ENCODE measurements around the gene MLIP.

The MLIP gene

DNA sequence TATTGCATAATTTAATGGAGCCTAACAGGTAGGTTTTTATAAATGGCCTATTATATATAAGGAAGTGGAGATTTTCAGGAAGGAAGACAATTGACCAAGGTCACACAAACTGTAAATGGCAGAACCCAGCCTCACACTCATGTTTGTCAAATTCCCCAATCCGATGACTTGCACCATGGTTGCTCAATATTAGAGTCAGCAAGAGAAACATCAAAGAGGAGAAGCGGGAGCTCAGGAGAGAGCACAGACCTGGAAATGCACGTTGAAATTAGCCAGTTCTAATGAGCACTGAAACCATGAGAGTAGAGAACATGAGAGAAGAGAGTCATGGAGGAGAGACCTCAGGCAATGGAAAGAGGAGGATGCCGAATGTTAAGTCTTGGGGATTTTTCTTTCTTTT lies 13.5 kb upstream of the MLIP start:
- DNase-seq (ENCODE audit: low read depth in 3 of 3) = no peak

DNA sequence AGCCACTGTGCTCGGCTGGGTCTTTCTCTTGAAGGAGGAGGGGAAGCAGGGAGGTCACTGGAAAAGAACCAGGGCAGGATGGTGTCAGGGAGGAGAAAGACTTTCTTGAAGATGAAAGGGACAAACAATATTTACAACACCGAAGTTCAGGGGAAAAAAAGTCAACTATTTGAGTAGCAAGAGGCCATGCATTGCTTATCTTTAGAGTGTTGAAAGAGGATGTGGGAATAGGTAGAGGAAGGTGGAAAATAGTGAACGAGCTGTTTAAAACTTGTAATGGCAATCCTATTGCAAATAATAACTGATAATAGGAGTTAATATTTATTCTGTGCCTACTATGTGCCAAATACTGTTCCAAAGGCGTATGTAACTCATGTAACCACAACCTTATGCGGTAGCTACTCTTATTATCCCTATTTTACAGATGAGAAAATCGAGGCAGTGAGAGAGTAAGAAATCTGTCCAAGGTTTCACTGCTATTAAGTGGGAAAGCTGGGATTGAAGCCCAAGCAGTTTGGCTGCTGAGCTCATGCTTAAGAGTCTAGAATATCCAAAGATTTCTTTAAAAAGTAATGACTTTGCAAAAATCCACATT lies 12.7 kb upstream of the MLIP start:
- no peak for DNase-seq (ENCODE audit: low read depth in 3 of 3)

DNA sequence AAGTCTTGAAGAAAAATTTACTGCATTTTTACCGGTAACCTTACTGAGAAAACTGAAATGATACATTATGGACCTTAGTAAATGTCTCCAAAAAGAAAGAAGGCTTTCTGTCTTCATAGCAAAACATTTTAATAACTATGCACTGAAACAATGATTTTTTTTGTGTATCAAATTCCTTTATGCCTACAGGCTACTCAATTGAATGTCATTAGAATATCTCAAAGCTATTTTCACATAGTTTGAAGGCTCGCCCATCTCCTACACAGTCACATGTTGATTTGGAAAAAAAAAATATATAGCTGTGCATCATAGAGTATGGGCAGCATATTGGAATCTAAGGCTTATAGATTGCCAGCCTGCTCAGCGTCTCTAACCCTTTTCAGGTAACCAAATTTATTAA lies 12.0 kb upstream of the MLIP start:
- DNase-seq (ENCODE audit: low read depth in 3 of 3) = no peak

DNA sequence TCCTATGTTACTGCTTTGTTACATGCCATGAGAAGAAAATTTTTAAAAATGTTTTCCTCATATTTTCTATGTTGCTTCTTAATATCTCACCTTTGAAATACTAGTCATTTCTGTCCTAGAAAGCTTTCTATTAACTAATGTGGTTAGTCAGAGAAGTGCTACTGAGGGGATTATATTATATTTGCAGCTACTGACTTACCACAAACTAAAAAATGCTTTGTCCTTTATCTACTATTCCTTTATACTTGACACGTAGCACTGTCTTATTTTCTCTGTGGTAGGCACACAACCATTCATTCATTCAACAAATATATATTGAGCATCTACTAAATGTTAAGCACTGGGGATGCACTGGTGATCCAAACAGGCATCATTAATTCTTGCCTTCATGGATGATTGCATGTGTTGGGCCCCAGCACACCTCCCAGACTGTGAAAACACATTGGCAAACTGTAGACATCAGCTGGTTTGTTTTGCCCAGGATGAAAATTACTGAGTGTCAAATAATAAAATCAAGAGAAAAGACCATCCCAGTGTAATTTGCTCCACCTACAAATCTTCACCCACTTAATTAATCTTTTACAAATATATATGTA lies 10.7 kb upstream of the MLIP start:
- DNase-seq (ENCODE audit: low read depth in 3 of 3) = no peak

DNA sequence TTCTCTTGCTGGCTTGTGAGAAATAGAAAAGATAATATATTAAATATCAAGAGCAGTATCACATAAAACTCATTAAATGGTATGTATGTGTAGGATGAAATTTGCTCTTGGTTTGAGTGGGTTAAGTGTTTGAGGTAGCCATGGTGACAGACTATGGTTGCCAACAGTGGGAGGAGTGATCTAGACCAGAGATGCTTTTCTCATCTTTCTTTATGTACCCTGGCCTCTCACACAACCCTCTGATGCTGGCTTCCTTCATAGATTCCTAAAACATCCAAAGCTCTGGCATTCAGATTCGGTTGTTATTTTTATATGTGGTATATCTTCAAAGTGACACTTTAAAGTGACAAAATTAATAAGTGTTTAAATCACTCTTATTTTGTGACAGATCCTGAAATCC lies 9.0 kb upstream of the MLIP start:
- no peak for DNase-seq (ENCODE audit: low read depth in 3 of 3)

DNA sequence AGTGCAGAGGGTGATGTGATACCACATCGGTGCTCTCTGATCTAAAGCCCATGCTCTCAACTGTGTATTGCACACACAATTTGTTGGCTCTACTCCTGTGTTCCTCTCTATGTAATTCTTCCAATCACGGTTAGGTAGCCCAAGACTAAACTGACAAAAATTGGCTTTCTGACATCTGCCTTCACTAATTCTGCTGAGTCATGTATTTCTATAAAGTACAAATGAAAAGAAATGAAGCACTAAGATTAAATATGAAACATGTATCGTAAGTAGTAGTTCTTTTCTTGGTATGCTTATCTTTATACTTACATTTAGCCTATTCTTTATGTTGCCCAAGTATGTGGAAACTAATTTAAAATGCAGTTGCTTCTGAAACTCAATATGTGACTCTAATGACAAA lies 7.7 kb upstream of the MLIP start:
- DNase-seq (ENCODE audit: low read depth in 3 of 3) = no peak

DNA sequence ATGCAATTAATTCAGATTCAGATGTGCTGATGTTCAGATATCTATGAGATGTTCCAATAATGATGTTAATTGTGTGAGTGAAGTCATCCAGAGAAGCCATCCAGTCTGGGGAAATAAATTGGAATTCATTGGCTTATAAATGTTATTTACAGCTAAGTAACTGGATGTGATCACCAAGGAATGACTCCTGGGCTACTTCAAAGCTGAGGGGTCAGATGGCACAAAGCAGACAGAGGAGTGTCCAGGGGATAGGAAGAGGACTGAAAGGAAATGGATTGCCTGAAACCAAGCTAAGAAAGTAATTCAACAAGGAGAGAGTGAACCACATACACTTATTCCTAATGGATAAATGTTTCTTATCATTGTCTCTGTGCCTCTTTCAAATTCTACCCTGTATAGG lies 4.5 kb upstream of the MLIP start:
- DNase-seq (ENCODE audit: low read depth in 3 of 3) = no peak

DNA sequence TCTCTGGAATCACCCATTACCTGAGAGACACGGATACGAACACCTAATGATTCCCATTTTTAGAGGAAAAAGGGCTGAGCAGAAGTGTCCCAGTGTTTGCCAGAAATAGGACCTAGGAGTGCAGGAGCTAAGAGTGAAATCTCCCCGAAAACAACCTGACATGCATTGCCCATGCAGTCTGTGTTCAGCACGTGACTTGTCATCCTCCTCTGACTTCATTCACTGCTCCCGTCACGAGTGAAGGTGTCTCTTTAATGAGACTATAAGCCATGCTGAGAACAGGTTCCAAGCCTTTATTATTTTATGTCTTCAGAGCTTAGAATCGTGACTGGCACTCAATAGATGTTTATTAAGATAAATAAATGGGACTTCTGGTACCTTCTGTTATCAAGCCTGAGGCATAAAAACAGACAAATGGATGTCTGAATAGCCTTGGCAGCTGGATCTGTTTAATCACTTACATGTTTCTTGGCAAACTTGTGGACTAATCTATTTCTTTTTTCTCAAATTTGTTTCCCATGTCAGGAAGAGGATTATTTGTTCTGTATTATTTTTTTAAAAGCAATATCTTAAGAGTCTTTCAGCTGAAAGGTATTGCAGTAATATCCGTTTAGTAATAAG lies 3.7 kb upstream of the MLIP start:
- no peak for DNase-seq (ENCODE audit: low read depth in 3 of 3)

DNA sequence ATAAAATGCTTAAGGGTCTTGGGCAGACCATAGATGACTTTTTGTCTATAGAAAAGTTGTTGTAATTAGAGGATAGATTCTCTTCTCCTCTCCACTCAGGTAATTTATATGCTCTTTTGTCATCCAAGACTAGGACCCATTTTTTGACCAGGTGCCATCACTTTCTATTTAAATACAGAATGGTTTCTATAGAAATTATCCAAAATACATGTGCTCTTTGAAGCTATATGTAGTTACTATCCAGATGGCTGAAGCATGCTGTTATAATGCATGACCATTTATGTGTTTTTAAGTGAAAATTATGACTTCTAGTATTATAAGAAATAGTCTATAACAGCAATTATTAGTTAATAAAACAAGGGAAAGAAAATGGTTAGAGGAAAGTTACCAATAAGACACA lies 3.0 kb upstream of the MLIP start:
- DNase-seq (ENCODE audit: low read depth in 3 of 3) = no peak

DNA sequence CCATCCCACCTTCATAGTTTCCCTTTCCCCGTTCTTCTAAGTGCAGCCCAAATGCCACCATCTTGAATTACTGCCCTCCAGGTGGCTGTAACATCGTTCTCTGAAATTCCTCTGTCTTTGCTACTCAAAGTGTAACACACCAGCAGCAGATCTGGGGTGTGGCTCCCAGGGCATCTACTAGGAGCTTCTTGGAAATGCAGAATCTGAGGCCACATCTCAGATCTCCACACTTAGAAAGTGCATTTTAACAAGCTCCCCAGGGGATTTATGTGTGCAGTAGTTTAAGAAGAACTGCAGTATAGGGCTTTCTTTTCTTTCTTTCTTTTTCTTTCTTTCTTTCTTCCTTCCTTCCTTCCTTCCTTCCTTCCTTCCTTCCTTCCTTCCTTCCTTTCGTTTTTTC lies 1.7 kb upstream of the MLIP start:
- no peak for DNase-seq (ENCODE audit: low read depth in 3 of 3)

DNA sequence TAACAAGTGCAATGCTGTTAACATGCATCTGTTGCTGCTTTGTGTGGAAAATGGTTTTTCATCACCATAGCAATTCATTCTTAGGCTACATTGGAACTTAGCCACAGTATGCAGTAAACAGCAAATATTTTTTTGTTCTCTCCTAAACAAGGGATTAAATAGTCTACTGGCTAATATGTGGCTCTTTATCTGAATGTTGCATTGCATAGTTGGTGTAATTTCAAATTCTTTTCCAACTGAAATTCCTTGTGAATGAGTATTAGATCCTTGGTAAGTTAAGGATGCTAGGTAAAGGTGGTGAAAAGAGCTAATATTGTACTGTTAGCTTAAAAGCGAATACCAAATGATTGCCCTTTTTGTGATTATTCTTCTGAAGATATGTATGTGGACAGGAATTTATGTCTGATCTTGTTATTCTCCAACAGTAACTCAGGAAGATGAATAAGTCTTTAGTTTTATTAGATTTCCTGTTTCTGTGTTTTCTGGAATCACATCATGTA lies 958 bp downstream of the MLIP start:
- no peak for DNase-seq (ENCODE audit: low read depth in 3 of 3)

DNA sequence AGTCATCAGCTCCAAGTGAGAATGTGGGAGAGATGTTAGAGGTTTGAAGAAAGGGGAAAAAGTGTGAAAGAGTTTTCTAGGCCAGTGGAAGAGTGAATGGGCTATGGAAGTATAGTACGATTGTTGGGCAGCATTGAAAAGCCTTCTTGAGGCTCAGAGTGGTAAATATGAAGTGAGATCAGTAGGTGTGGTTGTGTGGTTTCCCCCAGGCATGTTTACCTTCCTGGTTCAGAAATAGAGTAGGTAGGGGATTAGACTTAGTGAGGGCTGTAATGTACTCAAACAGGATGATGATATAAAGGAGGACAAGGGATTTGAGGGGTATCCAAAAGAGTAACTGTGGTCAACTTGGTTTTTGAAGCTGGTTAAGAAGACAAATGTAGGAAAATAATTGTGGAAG lies 3.7 kb downstream of the MLIP start:
- no peak for DNase-seq (ENCODE audit: low read depth in 3 of 3)

DNA sequence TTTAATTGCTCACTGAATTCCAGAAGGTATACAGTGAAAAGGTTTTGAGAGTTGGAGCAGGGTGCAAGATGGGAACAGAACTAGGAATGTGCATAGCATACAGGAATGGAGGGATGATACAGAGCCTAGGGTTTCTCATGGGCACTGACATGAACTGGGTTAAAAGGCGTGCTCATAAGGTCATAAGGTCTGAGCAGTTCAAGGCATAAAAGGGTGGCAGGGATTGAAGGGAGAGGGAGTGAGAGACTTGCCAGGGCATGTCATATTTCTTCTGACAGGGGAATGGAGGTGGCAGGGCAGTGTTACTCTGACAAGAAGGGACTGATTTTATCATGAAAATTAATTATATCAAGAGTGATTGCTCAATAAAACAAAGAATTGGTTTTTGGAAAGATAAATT lies 4.7 kb downstream of the MLIP start:
- DNase-seq (ENCODE audit: low read depth in 3 of 3) = no peak

DNA sequence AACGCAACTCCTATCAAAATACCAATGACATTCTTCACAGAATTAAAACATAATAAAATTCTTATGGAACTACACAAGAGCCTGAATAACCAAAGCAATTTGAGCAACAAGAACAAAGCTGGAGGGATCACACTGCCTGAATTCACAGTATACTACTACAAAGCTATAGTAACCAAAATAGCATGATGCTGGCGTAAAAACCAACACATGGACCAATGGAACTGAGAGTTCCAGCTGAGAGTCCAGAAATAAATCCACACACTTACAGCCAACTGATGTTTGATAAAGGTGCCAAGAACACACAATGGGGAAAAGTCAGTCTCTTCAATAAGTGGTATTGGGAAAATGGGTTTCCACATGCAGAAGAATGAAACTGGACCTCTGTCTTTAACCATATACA lies 6.9 kb downstream of the MLIP start:
- DNase-seq (ENCODE audit: low read depth in 3 of 3) = no peak

DNA sequence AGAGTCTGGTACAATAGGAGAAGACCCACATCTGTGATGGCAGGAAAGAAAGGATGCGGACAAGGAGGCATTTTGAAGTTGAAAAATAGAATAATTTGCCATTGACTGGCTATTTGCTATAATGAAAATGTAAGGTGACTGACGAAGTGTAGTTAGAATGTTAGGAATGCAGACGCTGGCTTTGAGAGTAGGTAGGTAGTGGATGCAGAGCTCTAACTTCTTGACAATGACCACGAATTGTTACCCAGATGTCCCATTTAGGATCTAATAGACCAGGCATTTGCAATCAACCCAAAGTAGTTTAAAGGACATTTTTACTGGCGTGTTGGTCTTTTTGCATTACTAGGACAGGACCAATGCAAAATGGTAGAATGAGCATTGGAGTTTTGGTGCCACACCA lies 14.2 kb downstream of the MLIP start:
- no peak for DNase-seq (ENCODE audit: low read depth in 3 of 3)

DNA sequence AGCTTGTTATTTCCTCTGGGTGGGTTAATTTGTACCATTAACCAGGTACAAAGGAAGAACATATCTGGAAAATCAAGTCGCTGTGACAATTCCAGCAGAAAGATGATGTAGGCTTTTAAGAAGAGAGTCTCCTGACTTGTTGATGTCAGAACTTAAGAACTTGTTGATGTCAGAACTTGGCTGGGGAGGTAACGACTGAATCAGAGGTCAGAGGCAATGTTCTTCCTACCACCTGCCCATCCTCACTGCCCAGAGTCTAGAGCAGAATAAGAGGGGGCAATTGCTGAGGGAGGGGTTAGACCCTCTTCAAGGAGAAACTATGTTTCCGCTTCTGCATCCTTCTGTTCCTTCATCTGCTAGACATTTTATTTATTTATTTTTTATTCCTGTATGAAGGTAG lies 18.9 kb downstream of the MLIP start:
- DNase-seq (ENCODE audit: low read depth in 3 of 3) = no peak

DNA sequence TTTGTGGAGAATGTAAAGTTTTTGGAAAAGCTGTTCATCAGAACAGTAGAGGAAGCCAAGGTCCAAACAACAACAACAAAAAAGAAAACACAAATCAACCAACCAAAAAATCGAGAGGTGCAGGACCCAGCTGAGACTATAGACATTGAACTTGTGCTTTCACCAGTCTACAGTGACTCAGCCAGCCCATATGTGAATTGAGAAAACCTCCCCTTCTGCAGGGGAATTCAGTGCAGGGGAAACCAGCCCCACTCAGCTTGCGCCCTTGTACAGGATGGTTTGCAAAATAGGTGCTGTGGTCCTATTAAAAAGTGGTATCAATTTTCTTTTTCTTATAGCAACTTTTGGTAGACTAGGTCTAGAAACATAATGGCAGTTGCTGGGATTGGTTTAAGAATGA lies 21.3 kb downstream of the MLIP start:
- DNase-seq (ENCODE audit: low read depth in 3 of 3) = no peak

DNA sequence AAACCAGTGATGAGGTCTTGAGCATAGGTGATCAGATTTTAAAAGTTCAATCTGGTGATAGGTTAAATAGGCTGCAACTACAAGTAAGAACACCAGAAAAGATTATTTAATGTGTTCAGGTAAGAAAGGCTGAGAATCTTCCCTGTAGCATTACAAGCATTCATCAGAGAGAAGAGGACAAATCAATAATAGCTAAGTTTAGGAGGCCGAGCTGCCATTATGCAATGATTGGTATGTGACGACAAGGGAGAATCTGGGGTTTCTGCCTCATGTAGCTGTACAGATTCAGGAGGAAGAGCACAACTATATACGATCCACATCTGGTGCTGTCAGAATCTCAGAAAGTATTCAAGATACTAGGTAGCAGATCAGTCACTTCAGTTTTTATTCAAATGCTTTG lies 21.9 kb downstream of the MLIP start:
- DNase-seq (ENCODE audit: low read depth in 3 of 3) = no peak

DNA sequence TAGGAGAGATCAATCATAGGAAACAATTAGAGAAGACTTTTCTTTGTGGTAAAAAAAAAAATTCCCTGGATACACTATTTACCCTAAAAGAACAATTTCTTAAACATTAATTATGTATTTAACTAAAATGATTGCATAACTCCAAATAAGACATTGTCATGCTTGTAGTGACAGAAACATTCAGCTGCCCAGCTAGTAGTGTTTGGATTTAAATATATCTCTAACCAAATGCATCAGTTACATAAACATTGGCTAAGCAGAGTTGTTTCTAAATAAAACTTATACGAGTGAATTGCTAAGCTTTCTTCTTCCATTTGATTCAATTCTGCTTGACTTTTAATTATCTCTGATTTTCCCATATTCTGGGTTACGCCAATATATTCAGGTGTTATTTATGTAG lies 23.7 kb downstream of the MLIP start:
- DNase-seq (ENCODE audit: low read depth in 3 of 3) = no peak

DNA sequence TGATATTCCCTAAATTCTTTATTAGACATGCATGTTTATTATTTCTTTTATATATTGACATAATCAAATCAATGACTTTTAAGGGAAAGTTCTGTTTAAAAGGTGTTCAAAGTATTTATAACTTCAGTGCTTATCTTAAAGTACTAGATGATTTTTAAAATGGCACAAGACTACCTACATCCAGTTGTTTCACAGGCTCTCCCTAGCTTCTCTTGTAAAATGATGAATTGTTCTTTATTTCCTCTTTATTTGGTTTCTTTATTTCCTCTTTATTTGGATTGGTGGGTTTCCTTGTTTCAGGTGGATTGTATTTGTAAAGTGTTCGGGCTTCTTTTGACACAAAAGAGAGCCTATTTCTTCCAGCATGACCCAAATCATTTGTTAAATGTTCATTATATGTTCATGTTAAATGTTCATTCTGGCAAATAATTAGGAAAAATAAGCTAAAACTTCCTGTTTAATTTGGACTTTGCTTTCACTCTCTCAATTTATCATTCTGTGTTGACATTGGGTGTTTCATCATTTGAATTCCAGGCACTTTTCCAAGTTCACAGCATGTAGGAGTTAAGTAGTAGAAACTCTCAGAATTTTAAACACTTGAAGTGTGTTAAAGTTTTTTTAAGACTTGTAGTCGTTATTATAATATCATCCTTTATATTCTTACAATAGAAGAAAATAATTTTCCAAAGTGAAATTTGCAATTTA lies 24.6 kb downstream of the MLIP start:
- DNase-seq (ENCODE audit: low read depth in 3 of 3) = no peak

DNA sequence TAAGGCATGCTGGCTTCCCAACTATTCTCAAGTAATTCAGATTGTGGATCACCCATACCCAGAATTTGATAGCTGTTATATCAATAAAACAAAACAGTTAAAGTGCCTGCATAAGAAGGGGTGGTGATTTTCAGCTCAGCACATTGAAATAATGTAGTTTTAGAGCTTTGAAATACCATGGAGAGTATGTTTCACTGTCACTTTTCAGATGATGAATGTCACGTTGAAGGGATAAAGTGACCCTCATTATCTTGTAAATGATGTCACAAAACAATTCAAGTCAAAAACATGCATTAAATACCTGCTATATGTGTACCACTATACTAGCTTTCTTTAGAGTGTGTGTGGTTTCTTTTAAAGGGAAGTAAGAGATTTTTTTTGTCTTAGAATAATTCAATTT lies 27.6 kb downstream of the MLIP start:
- DNase-seq (ENCODE audit: low read depth in 3 of 3) = no peak

DNA sequence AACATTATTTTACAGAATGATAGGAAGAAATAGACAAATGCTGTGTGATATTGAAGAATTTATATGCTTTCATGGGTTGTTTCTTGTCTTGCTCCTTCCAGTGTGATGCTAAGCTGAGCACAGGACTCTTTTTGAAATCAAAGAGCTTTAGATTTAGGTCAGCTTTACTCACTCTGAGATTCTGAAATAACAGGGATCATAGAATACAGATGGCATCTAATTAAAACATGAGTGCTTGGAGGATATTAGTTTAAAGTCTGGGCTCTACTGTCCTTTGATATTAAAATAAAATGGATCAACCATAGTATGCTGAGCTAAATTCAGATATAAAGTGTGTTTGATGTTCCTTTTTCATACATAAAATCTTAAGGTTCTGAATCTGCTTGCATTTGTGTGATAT lies 29.6 kb downstream of the MLIP start:
- no peak for DNase-seq (ENCODE audit: low read depth in 3 of 3)

DNA sequence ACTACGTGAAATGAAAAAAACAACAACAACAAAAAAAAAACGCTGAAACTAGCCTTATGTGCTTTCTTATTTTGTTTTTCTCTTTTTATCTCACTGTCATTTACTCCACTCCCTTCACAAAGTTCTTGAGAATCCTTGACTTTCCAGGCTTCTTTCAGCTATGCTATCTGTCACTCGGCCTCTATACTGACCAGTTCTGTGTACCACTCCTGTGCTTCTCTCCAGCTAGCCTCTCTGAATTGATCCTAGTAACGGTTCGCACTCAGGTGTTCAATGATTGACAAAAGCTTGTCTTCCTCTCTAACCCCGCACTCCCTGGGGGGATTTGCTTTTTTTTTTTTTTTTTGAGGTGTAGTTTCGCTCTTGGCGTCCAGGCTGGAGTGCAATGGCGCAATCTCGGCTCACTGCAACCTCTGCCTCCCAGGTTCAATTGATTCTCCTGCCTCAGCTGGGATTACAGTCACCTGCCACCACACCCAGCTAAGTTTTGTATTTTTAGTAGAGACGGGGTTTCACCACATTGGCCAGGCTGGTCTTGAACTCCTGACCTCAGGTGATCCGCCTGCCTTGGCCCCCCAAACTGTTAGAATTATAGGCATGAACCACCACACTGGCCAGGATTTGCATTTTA lies 31.8 kb downstream of the MLIP start:
- no peak for DNase-seq (ENCODE audit: low read depth in 3 of 3)

All from stimulated activated CD4-positive, alpha-beta T cell treated with anti-CD3 and anti-CD28 coated beads, TNF-alpha, amount 100 ng/mL, for 24 hours (primary cell).